GM12875 (cell line): ENCODE results near the gene C15orf39.

ENCODE experiments used
- H3K4me3 ChIP-seq: one replicate; pipeline ENCODE4 v1.5.1; 2011; ENCODE audit warnings: low read depth, low read length, control low read depth
- TF ChIP-seq, protein P1 (sequence below): IDR thresholded peaks from 2 replicates; pipeline ENCODE4 v1.5.1; 2011; ENCODE audit warnings: low read depth, mild to moderate bottlenecking, control low read depth, inconsistent platforms, low read length, moderate library complexity, borderline replicate concordance; ENCODE audit not compliant: insufficient read depth

C15orf39 gene

DNA sequence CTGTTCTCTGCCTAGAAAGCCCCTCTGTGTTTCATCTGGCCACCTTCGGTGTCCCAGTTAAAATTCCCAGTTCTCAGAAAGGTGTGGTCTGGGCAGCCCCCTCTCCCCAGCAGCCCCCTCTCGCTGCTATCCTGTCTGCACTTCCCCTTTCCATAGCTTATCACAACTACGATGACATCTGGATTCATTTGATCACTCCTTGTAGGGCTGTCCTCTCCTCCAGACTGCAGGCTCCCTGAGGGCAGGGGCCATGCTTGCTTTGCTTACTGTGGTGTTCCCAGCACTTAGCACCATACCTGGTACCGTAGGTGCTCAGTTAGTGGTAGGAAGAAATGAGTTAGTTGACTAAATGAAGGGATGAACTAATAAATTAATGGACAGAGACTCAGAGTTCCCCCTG, 30.2 kb downstream of the C15orf39 start:
- H3K4me3 ChIP-seq, result no peak overlapping the region
- TF ChIP-seq, protein P1, sequence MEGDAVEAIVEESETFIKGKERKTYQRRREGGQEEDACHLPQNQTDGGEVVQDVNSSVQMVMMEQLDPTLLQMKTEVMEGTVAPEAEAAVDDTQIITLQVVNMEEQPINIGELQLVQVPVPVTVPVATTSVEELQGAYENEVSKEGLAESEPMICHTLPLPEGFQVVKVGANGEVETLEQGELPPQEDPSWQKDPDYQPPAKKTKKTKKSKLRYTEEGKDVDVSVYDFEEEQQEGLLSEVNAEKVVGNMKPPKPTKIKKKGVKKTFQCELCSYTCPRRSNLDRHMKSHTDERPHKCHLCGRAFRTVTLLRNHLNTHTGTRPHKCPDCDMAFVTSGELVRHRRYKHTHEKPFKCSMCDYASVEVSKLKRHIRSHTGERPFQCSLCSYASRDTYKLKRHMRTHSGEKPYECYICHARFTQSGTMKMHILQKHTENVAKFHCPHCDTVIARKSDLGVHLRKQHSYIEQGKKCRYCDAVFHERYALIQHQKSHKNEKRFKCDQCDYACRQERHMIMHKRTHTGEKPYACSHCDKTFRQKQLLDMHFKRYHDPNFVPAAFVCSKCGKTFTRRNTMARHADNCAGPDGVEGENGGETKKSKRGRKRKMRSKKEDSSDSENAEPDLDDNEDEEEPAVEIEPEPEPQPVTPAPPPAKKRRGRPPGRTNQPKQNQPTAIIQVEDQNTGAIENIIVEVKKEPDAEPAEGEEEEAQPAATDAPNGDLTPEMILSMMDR, result no peak

DNA sequence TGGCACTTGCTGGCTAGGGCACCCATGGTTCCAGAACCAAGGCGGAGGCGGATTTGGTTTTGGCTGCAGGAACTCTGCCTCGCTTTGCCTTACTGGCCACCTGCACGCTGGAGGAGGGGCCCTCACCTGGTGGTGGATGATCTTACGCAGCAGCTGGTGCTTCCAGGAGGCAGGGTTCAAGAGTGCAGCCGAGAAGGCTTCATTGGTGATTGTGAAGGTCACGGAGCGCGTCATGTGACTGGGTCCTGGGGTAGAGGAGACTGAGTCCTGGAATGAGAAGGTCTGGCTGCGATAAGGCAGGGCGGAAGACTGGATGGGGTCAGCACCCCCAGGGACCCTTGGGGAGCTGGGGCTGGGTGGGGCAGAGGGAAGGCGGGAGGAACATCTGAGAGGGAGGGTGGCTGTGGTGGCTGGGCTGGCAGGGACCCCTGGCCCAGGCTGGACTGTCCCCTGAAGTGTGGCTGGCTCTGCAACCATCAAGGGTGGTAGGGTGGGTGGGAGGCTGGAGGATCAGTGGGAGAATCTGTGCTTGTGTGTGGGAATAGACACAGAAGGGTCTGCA, 30.7 kb downstream of the C15orf39 start:
- TF ChIP-seq, protein P1, result no peak
- no peak overlapping the region for H3K4me3 ChIP-seq

DNA sequence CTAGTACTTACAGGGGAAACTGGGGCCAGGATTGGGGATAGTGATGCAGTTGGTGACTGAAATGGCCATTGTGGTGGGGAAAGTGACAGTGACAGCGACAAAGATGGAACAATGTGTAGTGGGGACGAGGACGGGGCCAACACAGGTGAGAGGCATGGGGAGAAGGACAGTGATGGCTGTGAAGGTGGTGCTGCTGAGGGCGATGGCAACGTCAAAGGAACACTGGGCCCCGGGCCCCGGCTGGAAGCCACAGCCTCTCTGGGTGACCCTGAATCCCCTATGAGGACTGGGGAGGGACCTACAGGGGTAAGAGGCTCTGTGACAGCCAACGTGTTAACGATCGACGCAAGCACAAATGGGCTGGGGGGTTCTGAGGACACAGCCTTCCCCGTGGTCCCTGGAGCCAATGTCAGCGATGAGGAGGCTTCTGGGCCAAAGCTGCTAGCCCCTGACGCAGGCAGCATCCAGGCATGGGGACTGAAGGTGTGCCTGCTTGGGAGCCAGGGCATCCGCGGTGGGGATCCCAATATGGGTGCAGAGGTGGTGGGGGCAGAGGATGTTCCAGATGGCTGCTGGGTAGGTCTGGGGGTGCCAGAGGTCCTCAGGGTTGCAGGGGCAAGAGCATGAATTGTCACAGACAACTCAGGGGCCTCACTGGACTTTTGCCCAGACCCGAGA, 31.3 kb downstream of the C15orf39 start:
- TF ChIP-seq, protein P1, result no peak
- H3K4me3 ChIP-seq, result no peak overlapping the region

DNA sequence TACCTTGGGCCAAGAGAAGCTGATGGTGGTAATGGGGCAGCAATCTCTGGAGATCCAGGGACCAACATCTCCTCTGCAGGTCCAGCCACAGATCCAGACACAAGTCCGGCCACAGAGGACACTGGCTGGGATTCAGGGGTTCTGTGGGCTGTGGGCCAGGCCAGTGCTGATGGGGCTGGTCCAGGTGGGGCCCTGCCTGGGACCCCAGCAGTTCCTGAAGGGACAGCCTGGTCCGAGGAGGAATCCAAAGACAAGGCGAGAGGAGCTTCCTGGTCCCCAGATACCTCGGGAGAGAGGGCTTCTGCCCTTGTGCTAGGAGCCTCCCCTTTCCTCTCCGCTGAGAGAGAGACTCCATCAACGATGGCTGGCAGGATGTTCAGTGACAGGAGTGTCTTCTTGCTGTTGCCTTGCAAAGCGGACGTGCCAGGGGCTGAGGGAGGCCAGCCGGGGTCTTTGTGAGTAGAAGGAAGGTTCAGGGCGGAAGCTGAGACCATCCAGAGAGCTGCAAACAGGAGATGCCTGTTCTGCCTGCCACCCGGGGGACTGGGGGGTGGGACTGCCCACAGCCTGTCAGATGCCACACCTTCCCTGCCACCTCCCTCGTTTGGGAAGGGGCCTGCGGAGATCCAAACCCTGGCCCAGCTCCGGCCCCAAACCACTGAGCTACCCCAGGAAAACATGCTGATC, 32.0 kb downstream of the C15orf39 start:
- TF ChIP-seq, protein P1, result no peak
- no peak overlapping the region for H3K4me3 ChIP-seq

DNA sequence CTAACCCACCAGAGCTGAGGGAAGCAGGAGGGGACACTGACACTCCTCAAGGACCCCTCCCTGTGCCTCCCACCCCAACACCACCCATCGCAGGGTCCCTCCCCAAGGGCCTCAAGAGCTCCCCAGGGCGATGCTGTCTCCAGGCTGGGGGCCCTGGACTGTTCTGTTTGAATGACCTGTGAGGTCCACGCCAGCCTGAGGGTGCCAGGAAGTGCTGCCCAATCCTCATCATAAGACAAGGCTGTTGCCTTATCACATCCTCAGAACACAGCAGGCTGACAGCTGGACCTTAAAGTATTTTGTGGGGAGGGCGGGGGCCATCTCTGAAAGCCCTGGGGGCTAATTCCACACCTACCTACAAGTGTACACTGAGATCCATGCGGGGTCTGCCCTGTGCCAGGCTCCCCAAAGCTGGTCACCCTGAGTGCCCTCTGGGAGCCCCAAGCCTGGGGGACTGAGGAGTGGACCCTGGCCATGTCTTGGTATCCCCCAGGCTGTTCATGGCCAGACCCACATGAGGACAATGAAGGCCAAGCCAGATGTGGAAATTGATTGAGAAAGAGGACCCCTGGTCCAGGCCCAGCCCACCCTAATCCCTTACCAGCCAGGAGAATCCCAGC, 32.6 kb downstream of the C15orf39 start:
- TF ChIP-seq, protein P1, result no peak
- no peak overlapping the region for H3K4me3 ChIP-seq

DNA sequence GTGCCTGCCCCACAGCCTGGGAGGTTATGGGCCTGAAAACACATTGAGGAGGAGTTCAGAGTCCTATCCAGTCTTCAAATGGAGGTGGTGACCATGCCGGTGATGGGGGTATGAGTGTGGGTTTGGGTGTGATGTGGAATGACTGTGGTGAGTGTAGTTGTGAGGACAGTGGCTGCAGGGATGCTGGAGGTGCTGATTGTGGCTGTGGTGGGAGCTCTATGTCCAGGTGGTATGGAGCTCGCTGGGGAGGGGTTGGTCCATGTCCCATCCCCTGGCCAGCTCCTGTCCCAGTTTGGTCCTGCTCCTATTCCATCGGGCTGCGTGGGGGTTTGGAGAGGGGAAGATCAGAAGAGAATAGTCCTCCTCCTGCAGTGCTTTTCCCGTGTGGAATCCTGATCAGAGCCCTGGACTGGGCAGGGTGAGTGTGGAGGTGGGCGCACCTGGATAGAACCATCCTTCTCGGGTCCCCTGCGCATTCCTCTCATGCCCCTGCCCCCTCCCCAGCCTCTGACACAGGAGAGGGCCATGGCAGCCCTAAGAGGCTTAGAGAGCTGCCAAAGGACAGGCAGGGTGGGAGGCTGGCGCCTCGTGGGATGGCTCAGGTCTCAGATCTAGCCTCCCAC, 33.5 kb downstream of the C15orf39 start:
- TF ChIP-seq, protein P1, result no peak
- no peak overlapping the region for H3K4me3 ChIP-seq
